GM21723 (cell line): ENCODE results near the gene VWC2L.

Experiments used
- ATAC-seq: cut with Tn5 transposase; IDR thresholded peaks from one replicate; pipeline ENCODE4 v1.9.1; 2021; ENCODE audit warnings: mild to moderate bottlenecking, moderate library complexity; ENCODE audit not compliant: unreplicated experiment

VWC2L gene

GRCh38 chr2:214465363-214466146, 54.7 kb downstream of the VWC2L start:
- no peak for ATAC-seq

DNA sequence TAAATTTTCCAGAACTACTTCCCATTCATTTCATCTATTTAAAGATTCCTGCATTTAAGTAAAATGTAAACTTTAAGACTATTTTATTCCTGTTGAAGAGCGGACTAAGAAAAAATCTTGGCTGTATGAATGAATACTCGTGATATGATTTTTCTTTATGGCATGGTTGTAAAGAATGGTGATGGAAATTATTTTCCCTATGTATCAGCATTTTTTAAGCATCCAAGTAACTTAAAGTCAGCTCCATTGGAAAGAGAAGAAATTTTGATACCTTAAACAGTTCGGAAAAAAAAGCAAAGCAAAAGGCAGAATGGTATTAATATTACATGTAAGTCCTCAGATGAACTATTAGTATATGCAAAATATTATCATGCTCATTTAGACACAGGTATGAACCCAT, 58.9 kb downstream of the VWC2L start:
- ATAC-seq = no peak

DNA sequence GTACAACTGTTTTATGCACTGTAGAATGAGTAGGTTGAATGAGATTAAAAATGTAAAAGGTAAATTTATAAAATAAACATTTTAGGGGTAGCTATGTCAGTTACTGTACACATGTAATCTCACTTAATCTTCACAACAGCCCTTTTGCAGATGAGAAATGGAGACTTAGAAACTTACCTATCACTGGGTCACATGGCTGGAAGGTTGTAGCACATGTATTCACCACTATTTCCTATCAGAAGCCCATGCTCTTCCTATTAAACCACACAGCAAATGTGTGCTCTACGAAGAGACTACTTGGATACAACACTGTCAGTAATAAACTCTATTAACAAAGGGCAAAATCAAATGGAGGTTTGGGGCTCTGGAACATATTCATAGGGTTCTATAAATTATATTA, 60.5 kb downstream of the VWC2L start:
- no peak for ATAC-seq

- ATAC-seq = no peak
These were observed 61.1 kb downstream of the VWC2L start for GRCh38 chr2:214471990-214472389.

- ATAC-seq = no peak
These were observed 66.5 kb downstream of the VWC2L start for GRCh38 chr2:214477305-214477704.

GRCh38 chr2:214481204-214481603, 70.3 kb downstream of the VWC2L start:
- ATAC-seq = no peak

DNA sequence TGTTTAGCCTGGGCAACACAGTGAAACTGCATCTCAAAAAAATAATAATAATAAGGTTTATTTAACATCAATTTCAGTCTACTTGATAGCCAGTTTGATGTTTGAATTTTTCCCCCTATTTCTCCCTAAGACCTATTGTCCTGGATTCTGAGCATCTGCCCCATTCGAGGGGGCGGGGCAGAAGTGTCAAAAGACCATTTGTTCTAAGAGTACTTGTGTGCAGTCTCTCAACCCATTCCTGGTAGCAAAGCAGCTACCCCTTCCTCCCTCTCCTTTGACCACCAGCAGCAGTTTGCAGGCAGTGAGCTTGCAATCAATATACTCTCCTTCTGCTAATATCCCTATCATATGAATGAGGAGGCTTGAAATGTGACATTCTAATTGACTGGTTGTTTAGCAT, 71.9 kb downstream of the VWC2L start:
- no peak for ATAC-seq

- no peak for ATAC-seq
These were observed 73.4 kb downstream of the VWC2L start for GRCh38 chr2:214484239-214484638.

DNA sequence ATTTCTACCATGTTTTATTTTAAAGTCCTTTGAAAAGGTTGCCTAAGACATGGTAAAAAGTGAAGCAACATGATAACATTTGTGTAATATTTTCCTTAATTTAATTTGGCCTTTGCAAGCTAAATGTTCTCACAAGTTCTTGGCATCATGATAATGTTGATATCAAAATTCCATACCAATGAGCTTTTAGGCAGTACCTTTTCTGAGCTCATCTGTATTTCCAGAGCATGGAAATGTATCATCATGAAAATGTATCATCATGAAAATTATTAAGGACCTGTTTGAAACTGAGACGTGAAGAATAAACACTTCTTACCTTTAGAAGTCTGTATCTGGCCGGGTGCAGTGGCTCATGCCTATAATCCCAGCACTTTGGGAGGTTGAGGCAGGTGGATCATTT, 73.8 kb downstream of the VWC2L start:
- no peak for ATAC-seq

DNA sequence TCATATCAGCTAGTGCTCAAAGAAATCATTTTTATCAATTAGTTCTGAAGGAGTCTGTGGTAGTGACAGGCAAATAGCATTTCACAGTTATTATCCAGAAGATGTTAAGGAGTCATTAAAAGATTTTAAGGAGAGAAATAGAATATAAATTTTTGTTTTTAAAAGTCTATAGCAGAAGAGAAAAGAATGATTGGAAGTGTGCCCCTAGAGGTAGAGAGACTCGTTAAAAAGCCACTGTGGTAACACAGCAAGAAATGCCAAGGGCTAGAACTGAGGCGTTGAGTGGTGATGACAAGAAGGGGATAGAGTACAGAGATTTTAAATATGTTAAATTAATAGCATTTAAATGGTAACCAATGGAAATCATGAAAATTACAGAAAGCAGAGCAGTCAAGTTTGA, 78.3 kb downstream of the VWC2L start:
- ATAC-seq = no peak

- no peak for ATAC-seq
These were observed 78.8 kb downstream of the VWC2L start for GRCh38 chr2:214489702-214490101.

GRCh38 chr2:214492152-214492551, 81.3 kb downstream of the VWC2L start:
- no peak for ATAC-seq

DNA sequence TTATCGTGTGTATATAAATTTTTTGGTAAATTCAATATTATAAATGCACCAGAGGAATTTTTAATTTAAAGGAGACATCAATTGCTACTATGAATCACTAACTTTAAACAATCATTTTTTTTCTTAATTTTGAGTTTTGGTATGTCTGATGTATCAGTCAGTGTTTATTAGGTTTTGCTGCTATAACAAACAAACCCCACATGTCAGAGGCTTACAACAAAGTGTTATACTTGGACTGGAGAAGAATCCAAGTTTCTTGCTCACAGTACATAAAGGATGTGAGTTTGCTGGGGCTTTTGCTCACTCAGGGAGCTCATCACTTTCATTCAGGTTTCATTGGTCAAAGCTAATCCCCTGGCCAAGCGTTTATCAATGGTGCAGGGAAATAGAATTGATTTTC, 81.8 kb downstream of the VWC2L start:
- ATAC-seq = no peak

DNA sequence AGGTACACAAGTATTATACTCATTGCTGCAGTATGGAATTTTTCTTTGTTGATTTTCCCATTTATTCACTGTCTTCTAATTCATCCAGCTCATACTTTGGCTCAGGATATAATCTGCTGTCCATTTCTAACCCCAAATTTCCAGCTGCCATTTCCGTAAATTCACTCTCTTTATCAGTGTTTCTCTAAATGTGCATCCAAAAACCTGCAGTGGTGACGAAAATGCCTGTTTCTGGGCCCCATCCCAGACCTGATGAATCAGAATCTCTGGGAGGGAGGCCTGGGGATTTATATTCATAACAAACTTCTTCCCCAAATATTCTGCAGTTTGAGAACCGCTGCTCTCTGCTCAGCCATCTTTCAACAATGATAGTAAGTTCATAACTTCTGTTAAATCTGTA, 86.6 kb downstream of the VWC2L start:
- ATAC-seq = no peak

GRCh38 chr2:214503568-214503967, 92.7 kb downstream of the VWC2L start:
- no peak for ATAC-seq

- no peak for ATAC-seq
These were observed 93.9 kb downstream of the VWC2L start for GRCh38 chr2:214504599-214505376.

GRCh38 chr2:214507032-214507431, 96.2 kb downstream of the VWC2L start:
- ATAC-seq = no peak

DNA sequence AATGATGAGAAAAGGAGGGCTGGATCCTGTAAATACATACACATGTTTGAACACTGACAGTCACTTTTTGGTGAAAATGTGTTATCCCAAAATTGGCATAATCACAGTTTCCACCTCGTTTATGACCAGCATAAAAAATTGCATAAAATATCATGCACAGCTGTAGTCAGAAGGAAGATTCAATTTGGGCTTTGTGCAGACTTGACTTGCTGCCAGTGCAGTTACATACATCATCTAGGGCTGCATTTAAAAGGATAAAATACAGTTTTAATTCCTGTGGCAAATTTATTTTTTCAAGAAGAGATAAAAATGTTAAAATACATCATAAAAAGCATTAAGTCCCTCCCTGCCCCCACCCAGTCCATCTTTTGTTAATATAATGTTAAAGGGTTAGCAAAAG, 103.8 kb downstream of the VWC2L start:
- ATAC-seq = no peak

GRCh38 chr2:214515111-214515510, 104.3 kb downstream of the VWC2L start:
- ATAC-seq = no peak

- no peak for ATAC-seq
These were observed 108.5 kb downstream of the VWC2L start for GRCh38 chr2:214519258-214519818.

DNA sequence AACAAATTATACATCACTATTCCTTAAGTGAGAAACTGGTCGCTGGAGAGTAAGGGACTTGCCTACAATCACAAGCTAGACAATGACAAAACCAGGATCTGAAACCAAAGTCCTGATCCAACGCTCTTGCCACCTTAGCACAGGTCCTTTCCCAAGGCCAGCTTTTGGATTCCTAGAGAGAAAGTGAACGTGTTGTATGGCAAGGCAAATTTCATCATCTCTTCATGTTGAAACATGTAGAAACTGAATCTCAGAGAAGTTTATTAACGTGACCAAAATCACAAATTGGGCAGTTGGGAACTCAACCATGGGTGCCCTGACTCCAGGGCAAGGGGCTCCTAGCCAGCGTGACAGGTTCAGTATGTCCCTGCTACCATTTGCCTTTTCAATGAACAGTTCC, 118.2 kb downstream of the VWC2L start:
- ATAC-seq = no peak

- no peak for ATAC-seq
These were observed 118.7 kb downstream of the VWC2L start for GRCh38 chr2:214529514-214529913.
